LNCaP clone FGC (cell line): ENCODE data around the gene RASSF3.

Source experiments
- DNase-seq: peaks from one replicate; pipeline ENCODE4 v3.0.0-alpha.2; 2011; ENCODE audit warnings: low read depth
- H3K4me3 ChIP-seq: 2 replicates; pipeline ENCODE4 v1.5.1; 2011; ENCODE audit warnings: mild to moderate bottlenecking, low read depth, low read length, control low read depth
- TF ChIP-seq, protein P1 (sequence below): IDR thresholded peaks from 2 replicates; pipeline ENCODE4 v1.5.1; 2012; ENCODE audit warnings: mild to moderate bottlenecking; ENCODE audit not compliant: control insufficient read depth, insufficient read depth; ENCODE audit errors: extremely low read depth

RASSF3 gene

DNA sequence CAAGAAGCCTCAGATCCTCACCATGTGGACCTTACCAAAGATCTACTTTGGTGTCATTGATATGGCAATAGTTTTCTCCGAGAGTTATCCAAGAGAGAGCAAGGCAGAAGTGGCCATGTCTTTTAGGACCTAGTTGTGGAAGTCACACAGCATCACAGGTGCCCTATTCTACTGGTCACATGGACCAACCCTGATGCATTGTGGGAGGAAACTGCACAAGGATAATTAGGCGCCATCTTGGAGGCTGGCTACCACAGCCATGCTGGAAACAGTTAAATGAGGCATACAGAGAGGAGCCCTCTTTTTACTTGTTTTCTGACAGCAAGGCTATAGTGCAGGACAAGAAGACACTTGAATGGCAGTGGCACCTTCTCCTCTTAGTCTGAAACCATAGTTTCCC, 99.1 kb downstream of the RASSF3 start:
- no peak for DNase-seq
- no peak overlapping the region for H3K4me3 ChIP-seq
- TF ChIP-seq, protein P1, sequence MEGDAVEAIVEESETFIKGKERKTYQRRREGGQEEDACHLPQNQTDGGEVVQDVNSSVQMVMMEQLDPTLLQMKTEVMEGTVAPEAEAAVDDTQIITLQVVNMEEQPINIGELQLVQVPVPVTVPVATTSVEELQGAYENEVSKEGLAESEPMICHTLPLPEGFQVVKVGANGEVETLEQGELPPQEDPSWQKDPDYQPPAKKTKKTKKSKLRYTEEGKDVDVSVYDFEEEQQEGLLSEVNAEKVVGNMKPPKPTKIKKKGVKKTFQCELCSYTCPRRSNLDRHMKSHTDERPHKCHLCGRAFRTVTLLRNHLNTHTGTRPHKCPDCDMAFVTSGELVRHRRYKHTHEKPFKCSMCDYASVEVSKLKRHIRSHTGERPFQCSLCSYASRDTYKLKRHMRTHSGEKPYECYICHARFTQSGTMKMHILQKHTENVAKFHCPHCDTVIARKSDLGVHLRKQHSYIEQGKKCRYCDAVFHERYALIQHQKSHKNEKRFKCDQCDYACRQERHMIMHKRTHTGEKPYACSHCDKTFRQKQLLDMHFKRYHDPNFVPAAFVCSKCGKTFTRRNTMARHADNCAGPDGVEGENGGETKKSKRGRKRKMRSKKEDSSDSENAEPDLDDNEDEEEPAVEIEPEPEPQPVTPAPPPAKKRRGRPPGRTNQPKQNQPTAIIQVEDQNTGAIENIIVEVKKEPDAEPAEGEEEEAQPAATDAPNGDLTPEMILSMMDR = no peak

DNA sequence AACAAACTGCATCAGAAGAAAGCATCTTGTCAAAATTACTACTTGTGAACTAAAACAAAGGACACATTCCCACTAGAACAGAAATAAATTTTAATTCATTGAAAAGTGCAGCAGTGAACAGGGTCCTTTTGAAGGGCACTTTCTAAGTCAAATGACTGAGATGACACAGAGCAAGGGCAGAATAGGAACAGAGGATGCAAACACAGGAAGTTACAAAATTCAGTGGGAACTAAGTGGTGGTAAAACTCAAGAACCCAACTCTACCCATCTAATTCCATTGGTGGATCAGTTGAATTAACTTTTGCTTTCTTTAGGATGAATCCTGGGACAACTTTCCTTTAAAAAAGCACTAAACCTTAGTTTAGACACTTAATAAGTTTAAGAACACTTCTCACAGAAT, 103.1 kb downstream of the RASSF3 start:
- H3K4me3 ChIP-seq = no peak overlapping the region
- DNase-seq = no peak
- TF ChIP-seq, protein P1 = no peak

DNA sequence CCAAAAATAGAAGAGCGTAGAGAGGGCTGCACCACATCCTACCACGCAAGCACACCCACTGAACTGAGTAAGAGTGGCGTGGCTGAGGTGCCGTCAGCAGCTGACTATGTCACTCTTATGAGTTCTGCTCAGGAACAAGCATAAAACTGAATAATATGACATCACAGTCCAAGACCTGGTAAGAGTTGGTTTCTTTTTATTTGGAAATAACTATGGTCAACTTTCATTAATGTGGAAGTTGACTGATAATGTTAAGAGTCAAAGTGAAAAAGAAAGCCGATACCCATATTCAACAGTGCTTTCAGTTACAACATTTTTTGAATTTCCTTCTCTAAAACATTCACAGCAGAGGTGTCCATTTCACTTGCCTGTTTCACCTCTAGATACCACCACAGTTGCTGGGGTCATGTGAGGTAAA, 104.3 kb downstream of the RASSF3 start:
- DNase-seq = no peak
- H3K4me3 ChIP-seq = no peak overlapping the region
- TF ChIP-seq, protein P1 = no peak

DNA sequence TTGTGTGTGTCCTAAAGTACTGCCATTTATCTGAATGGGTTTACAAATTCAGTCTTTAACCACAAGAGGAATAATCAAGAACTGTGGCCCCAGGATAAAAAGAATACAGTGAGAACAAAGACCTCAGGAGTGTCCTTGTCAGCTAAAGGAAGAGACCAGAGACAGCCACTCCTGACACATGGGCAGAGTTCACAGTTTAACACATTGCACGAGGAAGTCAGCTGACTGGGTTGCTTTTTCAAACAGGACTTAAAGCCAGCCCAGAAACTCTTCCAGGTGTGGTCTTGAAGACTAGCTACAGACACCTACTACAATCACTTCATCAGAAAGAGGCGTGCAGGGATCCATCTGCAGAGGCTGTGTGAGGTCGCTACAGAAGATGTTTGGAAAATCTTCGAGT, 106.1 kb downstream of the RASSF3 start:
- TF ChIP-seq, protein P1 = no peak
- no peak overlapping the region for H3K4me3 ChIP-seq
- no peak for DNase-seq

DNA sequence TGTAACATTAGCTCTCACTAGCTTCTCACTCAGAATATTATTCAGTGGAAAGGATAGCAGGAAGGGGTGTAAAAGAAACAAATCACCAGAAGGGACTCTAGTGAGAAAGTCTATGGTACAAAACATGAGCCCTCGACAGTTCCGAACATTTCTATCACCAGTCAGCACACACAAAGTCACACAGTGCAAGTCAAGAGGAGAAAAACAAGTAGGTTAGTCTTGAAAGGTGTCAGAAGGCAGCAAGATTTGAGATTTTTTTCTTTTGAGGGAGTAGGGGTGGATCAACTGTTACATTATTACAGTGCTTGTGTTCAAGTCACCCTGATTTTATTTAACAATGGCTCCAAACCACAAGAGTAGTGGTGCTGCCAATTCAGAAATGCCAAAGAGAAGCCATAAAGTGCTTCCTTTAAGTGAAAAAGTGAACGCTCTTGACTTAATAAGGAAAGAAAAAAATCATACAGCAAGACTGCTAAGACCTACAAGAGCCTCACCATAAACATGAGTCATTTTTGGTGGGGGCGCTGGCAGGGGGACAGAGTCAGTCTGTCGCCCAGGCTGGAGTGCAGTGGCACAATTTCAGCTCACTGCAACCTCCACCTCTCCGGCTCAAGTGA, 106.7 kb downstream of the RASSF3 start:
- TF ChIP-seq, protein P1 = no peak
- DNase-seq = no peak
- no peak overlapping the region for H3K4me3 ChIP-seq

DNA sequence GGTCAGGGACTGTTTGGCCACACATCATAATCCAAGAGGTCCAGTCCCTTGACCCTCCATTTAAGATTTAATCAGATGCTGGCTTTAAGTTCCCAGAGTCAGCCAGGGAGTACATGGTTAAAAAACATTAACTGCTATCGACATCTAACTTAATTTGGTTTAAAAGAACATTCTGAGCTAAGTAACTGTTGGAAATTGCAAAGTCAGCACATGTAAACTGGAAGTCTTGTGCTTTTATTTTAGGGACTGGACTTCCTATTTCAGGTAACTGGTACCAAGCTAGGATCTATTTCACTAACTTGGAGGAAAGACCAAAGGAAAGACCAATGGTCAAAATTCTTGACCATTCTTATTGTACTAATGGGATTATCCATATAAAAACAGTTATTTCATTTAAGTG, 108.4 kb downstream of the RASSF3 start:
- DNase-seq = no peak
- TF ChIP-seq, protein P1 = no peak
- H3K4me3 ChIP-seq = no peak overlapping the region

DNA sequence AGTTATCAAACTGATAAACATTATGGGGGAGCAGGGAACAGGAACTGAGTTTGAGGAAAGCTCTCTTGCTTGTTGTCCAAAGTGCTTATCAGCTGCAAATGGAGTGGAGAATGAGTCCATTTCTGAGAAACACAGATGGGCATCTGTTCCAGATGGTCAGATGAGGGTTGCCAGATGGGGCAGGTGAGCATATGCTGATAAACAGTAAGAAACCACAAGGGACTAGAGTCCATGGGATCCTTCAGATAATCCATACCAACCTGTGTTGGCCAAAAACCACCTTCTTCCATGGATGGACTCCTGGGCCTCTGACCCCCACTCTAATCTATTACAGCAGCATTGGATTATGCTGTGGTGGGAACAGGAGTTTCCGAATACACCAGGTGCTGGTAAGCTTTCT, 110.6 kb downstream of the RASSF3 start:
- DNase-seq = no peak
- TF ChIP-seq, protein P1 = no peak
- H3K4me3 ChIP-seq = no peak overlapping the region
